OCI-LY1 (cell line): ENCODE measurements around the gene DOK6.
"Not testable (repeated sequence)": the region's sequence is repeated elsewhere in the genome, so short reads cannot be mapped to it uniquely, and the experiment has no call there.

Experiments used
- H2AFZ ChIP-seq: fragments of 200-600 bp; sonication (generic), shearing (Covaris generic); 2 replicates; pipeline ENCODE4 v1.6.0; 2014; ENCODE audit warnings: antibody characterized with exemption, mild to moderate bottlenecking, low read length
- H3F3A ChIP-seq: fragments of 200-600 bp; sonication (generic), shearing (Covaris generic); 2 replicates; pipeline ENCODE4 v1.6.0; 2014; ENCODE audit warnings: mild to moderate bottlenecking, antibody characterized with exemption, low read length, moderate library complexity; ENCODE audit not compliant: insufficient read depth
- H3K27ac ChIP-seq: fragments of 200-600 bp; sonication (generic); 2 replicates; pipeline ENCODE4 v1.5.1; 2014; ENCODE audit warnings: low read length, mixed run types, mild to moderate bottlenecking, low read depth; ENCODE audit not compliant: poor library complexity, severe bottlenecking
- H3K27me3 ChIP-seq: fragments of 200-600 bp; sonication (generic); 2 replicates; pipeline ENCODE4 v1.6.0; 2014; ENCODE audit warnings: antibody characterized with exemption, mild to moderate bottlenecking, low read length, moderate library complexity; ENCODE audit not compliant: insufficient read depth
- H3K36me3 ChIP-seq: fragments of 200-600 bp; sonication (generic); 2 replicates; pipeline ENCODE4 v1.6.1; 2014; ENCODE audit warnings: mild to moderate bottlenecking, antibody characterized with exemption, low read length, moderate library complexity, mixed read lengths; ENCODE audit not compliant: insufficient read depth
- H3K4me1 ChIP-seq: fragments of 200-600 bp; sonication (generic); 2 replicates; pipeline ENCODE4 v1.5.1; 2014; ENCODE audit warnings: mild to moderate bottlenecking, low read length, moderate library complexity; ENCODE audit not compliant: insufficient read depth, severe bottlenecking
- H3K4me2 ChIP-seq: fragments of 200-600 bp; sonication (generic), shearing (Covaris generic); 2 replicates; pipeline ENCODE4 v1.6.1; 2014; ENCODE audit warnings: low read length
- H3K4me3 ChIP-seq: fragments of 200-600 bp; sonication (generic); 2 replicates; pipeline ENCODE4 v1.5.1; 2014; ENCODE audit warnings: low read length, low read depth, mild to moderate bottlenecking, mixed read lengths; ENCODE audit not compliant: poor library complexity, severe bottlenecking
- H3K79me2 ChIP-seq: fragments of 200-600 bp; shearing (Covaris generic); 2 replicates; pipeline ENCODE4 v1.6.1; 2016; ENCODE audit warnings: mixed run types, low read length, mixed read lengths; ENCODE audit not compliant: insufficient read depth
- H3K9ac ChIP-seq: fragments of 200-600 bp; sonication (generic), shearing (Covaris generic); 2 replicates; pipeline ENCODE4 v1.6.1; 2014; ENCODE audit warnings: mild to moderate bottlenecking, low read length, mixed read lengths
- H3K9me2 ChIP-seq: fragments of 200-600 bp; sonication (generic), shearing (Covaris generic); 2 replicates; pipeline ENCODE4 v1.6.1; 2014; ENCODE audit warnings: low read depth, mild to moderate bottlenecking, low read length, mixed read lengths
- H3K9me3 ChIP-seq: fragments of 200-600 bp; shearing (Covaris generic); 2 replicates; pipeline ENCODE4 v1.6.1; 2014; ENCODE audit warnings: low read length, mixed read lengths
- H4K20me1 ChIP-seq: fragments of 200-600 bp; sonication (generic), shearing (Covaris generic); 2 replicates; pipeline ENCODE4 v1.6.0; 2016; ENCODE audit warnings: mild to moderate bottlenecking, low read length; ENCODE audit not compliant: insufficient read depth
- EZH2 ChIP-seq: fragments of 200-600 bp; sonication (generic), shearing (Covaris generic); IDR thresholded peaks from 2 replicates; pipeline ENCODE4 v1.8.0; 2017; ENCODE audit warnings: borderline replicate concordance, mixed run types, mild to moderate bottlenecking, antibody characterized with exemption, low read length, moderate library complexity, mixed read lengths
- TF ChIP-seq, protein P1 (sequence below): fragments of 200-600 bp; sonication (generic), shearing (Covaris generic); IDR thresholded peaks from 2 replicates; pipeline ENCODE4 v1.5.1; 2017; ENCODE audit warnings: mild to moderate bottlenecking, antibody characterized with exemption, low read length, moderate library complexity, mixed read lengths

Gene DOK6

DNA sequence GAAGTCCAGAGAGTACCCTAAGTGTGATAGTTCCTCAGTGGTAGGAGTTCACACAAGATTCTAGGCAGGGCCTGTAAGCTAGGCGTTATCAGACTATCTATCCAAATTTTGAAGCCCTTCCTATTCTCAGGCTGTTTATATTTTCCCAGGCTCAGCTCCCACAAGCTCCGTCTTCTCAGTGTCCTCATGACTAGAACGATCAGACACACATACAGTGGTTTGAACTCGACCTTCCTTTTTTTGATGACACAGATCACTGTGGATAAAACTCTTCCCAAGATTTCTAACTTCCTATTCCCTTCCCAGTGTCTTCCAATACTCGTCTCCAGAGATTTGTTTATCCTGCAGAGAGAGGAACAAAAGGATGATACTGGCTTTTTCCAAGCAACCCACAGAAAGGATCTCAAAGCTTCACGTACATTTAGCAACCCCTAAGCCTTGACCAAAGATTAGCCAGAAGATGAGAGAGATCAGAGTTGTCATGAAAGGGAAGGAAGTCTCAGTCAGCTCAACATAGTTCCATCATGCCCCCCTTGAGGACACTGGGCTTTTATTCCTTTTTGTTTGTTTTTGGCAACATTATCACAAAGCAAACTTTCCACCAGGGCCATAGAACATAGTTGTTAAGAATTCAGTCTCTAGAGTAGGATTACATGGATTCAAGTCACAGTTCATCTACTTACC, 42.3 kb upstream of the DOK6 start:
- Histone ChIP-seq H3F3A (no peaks in the 10 kb centered on the region), H2AFZ (no peak overlapping the region), H3K4me2 (no peak overlapping the region)

DNA sequence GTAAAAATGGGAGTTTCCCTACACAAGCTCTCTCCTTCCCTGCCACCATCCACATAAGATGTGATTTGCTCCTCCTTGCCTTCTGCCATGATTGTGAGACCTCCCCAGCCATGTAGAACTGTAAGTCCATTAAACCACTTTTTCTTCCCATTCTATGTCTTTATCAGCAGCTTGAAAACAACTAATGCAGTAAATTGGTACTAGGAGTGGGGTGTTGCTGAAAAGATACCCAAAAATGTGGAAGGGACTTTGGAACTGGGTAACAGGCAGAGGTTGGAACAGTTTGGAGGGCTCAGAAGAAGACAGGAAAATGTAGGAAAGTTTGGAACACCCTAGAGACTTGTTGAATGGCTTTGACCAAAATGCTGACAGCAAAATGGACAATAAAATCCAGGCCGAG, 40.9 kb upstream of the DOK6 start:
- H3K36me3 ChIP-seq, H3F3A ChIP-seq, H3K9me3 ChIP-seq, H3K9ac ChIP-seq, H3K79me2 ChIP-seq, H2AFZ ChIP-seq, H3K9me2 ChIP-seq, H3K4me1 ChIP-seq, H3K4me3 ChIP-seq, H3K4me2 ChIP-seq, H3K27ac ChIP-seq, H4K20me1 ChIP-seq, H3K27me3 ChIP-seq: not testable (repeated sequence)

More for the DNA sequence above, 42.3 kb upstream of the DOK6 start:
- H3K27ac ChIP-seq, result no peak overlapping the region
- H4K20me1 ChIP-seq, result no peaks in the 10 kb centered on the region
- no peaks in the 10 kb centered on the region for H3K4me1 ChIP-seq
- H3K9me3 ChIP-seq, result no peaks in the 10 kb centered on the region
- no peaks in the 10 kb centered on the region for H3K27me3 ChIP-seq
- no peaks in the 10 kb centered on the region for H3K9me2 ChIP-seq
- H3K79me2 ChIP-seq, result no peaks in the 10 kb centered on the region
- H3K36me3 ChIP-seq, result no peaks in the 10 kb centered on the region
- TF ChIP-seq, protein P1, sequence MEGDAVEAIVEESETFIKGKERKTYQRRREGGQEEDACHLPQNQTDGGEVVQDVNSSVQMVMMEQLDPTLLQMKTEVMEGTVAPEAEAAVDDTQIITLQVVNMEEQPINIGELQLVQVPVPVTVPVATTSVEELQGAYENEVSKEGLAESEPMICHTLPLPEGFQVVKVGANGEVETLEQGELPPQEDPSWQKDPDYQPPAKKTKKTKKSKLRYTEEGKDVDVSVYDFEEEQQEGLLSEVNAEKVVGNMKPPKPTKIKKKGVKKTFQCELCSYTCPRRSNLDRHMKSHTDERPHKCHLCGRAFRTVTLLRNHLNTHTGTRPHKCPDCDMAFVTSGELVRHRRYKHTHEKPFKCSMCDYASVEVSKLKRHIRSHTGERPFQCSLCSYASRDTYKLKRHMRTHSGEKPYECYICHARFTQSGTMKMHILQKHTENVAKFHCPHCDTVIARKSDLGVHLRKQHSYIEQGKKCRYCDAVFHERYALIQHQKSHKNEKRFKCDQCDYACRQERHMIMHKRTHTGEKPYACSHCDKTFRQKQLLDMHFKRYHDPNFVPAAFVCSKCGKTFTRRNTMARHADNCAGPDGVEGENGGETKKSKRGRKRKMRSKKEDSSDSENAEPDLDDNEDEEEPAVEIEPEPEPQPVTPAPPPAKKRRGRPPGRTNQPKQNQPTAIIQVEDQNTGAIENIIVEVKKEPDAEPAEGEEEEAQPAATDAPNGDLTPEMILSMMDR, result no peak
- TF ChIP-seq EZH2, result no peak
- H3K9ac ChIP-seq, result no peak overlapping the region
- H3K4me3 ChIP-seq, result no peak overlapping the region

GRCh38 chr18:69364930-69365329, 35.8 kb upstream of the DOK6 start:
- Histone ChIP-seq H4K20me1 (no peaks in the 10 kb centered on the region), H3K4me2 (no peak overlapping the region), H3K9me3 (no peaks in the 10 kb centered on the region), H2AFZ (no peak overlapping the region), H3K27ac (no peak overlapping the region), H3K4me1 (no peaks in the 10 kb centered on the region), H3K9ac (no peak overlapping the region), H3K9me2 (no peaks in the 10 kb centered on the region), H3K79me2 (no peaks in the 10 kb centered on the region), H3K27me3 (no peaks in the 10 kb centered on the region), H3F3A (no peaks in the 10 kb centered on the region), H3K4me3 (no peak overlapping the region), H3K36me3 (no peaks in the 10 kb centered on the region)
- no peak for TF ChIP-seq EZH2
- TF ChIP-seq, protein P1, result no peak

DNA sequence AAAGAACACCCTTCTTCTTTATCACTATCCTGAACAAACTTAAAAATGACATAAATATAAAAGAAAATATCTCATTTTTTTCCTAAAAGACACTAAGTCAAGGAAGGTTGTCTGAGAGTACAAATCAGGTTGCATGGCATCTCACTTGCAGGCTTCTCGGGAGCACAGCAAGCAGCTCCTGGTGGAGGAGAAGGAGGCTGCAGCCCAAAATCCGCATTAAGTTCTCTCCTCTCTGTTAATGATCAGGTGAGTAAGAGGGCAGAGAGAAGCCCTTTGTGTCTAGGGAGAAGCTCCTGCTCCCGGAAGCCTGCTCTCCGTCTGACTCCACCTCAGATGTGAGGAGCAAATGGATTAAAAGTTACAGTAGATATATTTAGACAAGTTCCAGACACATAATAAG, 35.0 kb upstream of the DOK6 start:
- Histone ChIP-seq H3K36me3 (no peaks in the 10 kb centered on the region), H3K27me3 (no peaks in the 10 kb centered on the region), H4K20me1 (no peaks in the 10 kb centered on the region), H3K9me2 (no peaks in the 10 kb centered on the region), H3K9ac (no peak overlapping the region), H3K79me2 (no peaks in the 10 kb centered on the region), H3K9me3 (no peaks in the 10 kb centered on the region), H3K4me1 (no peaks in the 10 kb centered on the region), H3F3A (no peaks in the 10 kb centered on the region), H3K4me3 (no peak overlapping the region), H3K4me2 (no peak overlapping the region), H3K27ac (no peak overlapping the region), H2AFZ (no peak overlapping the region)
- TF ChIP-seq, protein P1, result no peak
- TF ChIP-seq EZH2, result no peak
